LNCaP clone FGC (cell line): ENCODE measurements around the gene AATK.

Experiments used
- DNase-seq: peaks from one replicate; pipeline ENCODE4 v3.0.0-alpha.2; 2011; ENCODE audit warnings: low read depth
- H3K4me3 ChIP-seq: 2 replicates; pipeline ENCODE4 v1.5.1; 2011; ENCODE audit warnings: mild to moderate bottlenecking, low read depth, low read length, control low read depth
- TF ChIP-seq, protein P1 (sequence below): IDR thresholded peaks from 2 replicates; pipeline ENCODE4 v1.5.1; 2012; ENCODE audit warnings: mild to moderate bottlenecking; ENCODE audit not compliant: control insufficient read depth, insufficient read depth; ENCODE audit errors: extremely low read depth

Gene AATK

GRCh38 chr17:81182596-81182995 lies 16.6 kb upstream of the AATK start:
- TF ChIP-seq, protein P1, sequence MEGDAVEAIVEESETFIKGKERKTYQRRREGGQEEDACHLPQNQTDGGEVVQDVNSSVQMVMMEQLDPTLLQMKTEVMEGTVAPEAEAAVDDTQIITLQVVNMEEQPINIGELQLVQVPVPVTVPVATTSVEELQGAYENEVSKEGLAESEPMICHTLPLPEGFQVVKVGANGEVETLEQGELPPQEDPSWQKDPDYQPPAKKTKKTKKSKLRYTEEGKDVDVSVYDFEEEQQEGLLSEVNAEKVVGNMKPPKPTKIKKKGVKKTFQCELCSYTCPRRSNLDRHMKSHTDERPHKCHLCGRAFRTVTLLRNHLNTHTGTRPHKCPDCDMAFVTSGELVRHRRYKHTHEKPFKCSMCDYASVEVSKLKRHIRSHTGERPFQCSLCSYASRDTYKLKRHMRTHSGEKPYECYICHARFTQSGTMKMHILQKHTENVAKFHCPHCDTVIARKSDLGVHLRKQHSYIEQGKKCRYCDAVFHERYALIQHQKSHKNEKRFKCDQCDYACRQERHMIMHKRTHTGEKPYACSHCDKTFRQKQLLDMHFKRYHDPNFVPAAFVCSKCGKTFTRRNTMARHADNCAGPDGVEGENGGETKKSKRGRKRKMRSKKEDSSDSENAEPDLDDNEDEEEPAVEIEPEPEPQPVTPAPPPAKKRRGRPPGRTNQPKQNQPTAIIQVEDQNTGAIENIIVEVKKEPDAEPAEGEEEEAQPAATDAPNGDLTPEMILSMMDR: no peak
- H3K4me3 ChIP-seq: no peak overlapping the region
- no peak for DNase-seq

DNA sequence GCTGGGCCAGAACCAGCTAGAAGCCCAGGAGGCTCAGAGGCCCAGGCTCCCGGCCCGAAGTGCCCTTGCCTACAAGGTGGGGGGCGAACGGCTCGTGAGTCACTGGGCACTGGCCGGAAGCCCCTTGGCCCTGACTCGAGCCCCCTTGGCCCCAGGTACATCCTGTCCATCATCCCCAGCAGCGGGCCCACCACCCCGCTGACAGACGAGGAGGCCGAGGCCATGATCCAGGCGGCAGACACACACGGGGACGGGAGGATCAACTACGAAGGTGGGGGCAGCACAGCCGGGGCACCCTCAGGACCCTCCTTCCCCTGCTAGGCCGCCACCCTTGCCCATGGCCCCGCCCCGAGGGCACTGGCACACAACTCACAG lies 15.8 kb upstream of the AATK start:
- TF ChIP-seq, protein P1: no peak
- DNase-seq: no peak
- H3K4me3 ChIP-seq: no peak overlapping the region

DNA sequence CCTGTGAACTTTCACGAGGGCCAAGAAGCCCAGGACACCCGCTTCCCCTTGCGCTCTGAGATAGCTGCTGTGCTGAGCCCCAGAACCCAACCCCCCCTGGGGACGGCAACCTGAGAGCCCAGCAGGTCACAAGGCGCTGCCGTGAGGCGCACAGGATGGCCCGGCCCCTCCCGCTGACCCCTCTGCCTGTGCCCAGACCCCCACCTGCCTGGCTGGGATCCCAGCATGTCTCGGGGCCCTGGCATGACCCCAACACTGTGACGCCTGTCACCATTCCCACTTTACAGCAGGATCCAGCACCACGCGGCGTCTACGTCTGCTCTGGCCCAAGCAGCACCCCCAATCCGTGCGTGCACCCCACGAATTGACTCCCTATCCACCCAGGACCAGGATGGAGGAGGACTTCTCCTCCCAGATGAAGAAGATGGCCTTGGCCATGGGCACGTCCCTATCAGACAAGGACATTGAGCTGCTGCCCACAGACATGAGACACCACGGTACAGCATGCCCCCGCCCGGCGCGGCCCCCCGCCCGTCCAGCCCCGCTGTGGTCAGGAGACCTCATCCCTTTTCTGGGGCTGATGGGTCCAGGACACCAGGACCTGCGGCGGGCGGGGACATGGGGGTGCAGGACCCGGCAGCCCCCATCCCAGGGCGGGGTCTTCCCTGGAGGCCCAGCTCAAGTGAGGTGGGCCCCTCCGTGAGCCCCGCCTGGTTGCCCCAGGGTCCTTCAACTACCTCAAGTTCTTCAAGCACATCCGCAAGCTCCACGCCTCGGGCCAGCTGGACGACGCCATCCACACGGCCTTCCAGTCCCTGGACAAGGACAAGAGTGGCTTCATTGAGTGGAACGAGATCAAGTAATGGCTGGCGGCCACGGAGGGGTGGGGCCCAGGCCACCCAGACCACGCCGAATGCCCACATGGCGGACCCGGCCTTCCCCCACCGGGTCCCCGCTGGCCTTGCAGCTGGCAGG lies 15.1 kb upstream of the AATK start:
- TF ChIP-seq, protein P1: no peak
- no peak overlapping the region for H3K4me3 ChIP-seq
- no peak for DNase-seq

DNA sequence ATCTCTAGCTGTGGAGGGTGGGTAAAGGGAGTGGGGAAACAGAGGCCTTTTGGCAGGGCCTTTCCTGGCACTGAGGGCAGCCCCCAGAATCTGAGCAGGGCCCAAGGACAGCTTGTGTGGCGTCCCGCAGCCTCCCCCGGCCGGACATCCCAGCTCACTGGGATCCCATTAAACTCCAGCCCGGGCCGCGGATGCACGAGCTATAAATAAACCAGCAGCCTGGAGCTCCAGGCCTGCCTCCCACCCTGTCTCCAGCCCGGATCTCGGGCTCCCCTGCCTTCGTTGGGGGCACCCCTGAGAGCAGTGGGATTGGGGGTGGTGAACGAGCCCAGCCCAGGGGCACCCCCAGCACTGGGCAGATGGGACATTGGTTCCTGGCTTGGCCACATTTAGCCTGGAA lies 13.8 kb upstream of the AATK start:
- TF ChIP-seq, protein P1: no peak
- H3K4me3 ChIP-seq: no peak overlapping the region
- no peak for DNase-seq

- no peak for DNase-seq
- H3K4me3 ChIP-seq: no peak overlapping the region
- TF ChIP-seq, protein P1: no peak
Measured at GRCh38 chr17:81179220-81179619, 13.2 kb upstream of the AATK start.

GRCh38 chr17:81178136-81179091 lies 12.4 kb upstream of the AATK start:
- TF ChIP-seq, protein P1: no peak
- DNase-seq: no peak
- no peak overlapping the region for H3K4me3 ChIP-seq
